ENCODE data around the gene ZFP36.

GRCh38 chr19:39427707-39428106, 21.1 kb downstream of the ZFP36 start:
- TF ChIP-seq POLR2A (IDR thresholded peaks at IDR 0.05): no peak
- TF ChIP-seq, protein P1, sequence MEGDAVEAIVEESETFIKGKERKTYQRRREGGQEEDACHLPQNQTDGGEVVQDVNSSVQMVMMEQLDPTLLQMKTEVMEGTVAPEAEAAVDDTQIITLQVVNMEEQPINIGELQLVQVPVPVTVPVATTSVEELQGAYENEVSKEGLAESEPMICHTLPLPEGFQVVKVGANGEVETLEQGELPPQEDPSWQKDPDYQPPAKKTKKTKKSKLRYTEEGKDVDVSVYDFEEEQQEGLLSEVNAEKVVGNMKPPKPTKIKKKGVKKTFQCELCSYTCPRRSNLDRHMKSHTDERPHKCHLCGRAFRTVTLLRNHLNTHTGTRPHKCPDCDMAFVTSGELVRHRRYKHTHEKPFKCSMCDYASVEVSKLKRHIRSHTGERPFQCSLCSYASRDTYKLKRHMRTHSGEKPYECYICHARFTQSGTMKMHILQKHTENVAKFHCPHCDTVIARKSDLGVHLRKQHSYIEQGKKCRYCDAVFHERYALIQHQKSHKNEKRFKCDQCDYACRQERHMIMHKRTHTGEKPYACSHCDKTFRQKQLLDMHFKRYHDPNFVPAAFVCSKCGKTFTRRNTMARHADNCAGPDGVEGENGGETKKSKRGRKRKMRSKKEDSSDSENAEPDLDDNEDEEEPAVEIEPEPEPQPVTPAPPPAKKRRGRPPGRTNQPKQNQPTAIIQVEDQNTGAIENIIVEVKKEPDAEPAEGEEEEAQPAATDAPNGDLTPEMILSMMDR (IDR thresholded peaks at IDR 0.05): no peak
- TF ChIP-seq EP300 (IDR thresholded peaks at IDR 0.05): no peak
- TF ChIP-seq POLR2AphosphoS5 (IDR thresholded peaks at IDR 0.05): no peak

Measured in suprapubic skin (tissue), 4 donors.